WERI-Rb-1 (cell line): ENCODE results near the gene TMEM47.

Experiments used
- DNase-seq: peaks from one replicate; pipeline ENCODE4 v3.0.0-alpha.2; 2020
- H3K27ac ChIP-seq: fragments of 250-450 bp; sonication (Bioruptor Pico); 2 replicates; pipeline ENCODE4 v1.5.1; 2020; ENCODE audit warnings: mild to moderate bottlenecking, moderate library complexity
- H3K27me3 ChIP-seq: fragments of 250-450 bp; sonication (Bioruptor Pico); 2 replicates; pipeline ENCODE4 v1.5.1; 2021; ENCODE audit warnings: mild to moderate bottlenecking, low read depth, moderate library complexity; ENCODE audit not compliant: insufficient read depth, severe bottlenecking
- H3K36me3 ChIP-seq: fragments of 250-450 bp; sonication (Bioruptor Pico); 2 replicates; pipeline ENCODE4 v1.5.1; 2020; ENCODE audit warnings: mild to moderate bottlenecking, moderate library complexity
- H3K4me3 ChIP-seq: 2 replicates; pipeline ENCODE4 v1.5.1; 2011; ENCODE audit warnings: low read depth, mild to moderate bottlenecking, control low read depth, low read length
- H3K9me3 ChIP-seq: fragments of 250-450 bp; sonication (Bioruptor Pico); 2 replicates; pipeline ENCODE4 v1.5.1; 2021; ENCODE audit warnings: mild to moderate bottlenecking, moderate library complexity; ENCODE audit not compliant: severe bottlenecking
- CTCF ChIP-seq: IDR thresholded peaks from 2 replicates; pipeline ENCODE4 v1.5.1; 2011; ENCODE audit warnings: low read depth, mild to moderate bottlenecking, control low read depth, inconsistent platforms, low read length

TMEM47 gene

DNA sequence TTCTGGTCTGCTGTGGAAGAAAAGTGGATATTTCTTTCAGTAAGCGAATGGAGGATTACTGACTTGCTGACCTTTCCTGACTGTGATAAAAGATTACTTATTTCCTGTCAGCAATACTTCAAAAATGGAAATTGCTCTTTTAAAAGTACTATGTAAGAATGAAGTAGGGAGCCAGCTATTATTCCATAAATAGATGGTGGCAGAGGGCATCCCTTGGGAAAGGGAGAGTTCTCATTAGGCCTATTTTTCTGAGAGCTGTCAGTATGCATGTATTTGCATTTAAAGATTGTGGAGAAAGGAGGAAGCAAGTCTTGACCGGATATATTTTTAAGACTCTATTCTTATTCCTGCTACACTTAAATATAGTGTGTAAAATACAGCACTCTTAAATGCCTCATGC, 37.2 kb downstream of the TMEM47 start:
- Histone ChIP-seq H3K27me3 (peaks cover 9% of the 10 kb centered on the region), H3K36me3 (no peaks in the 10 kb centered on the region), H3K4me3 (no peak overlapping the region), H3K9me3 (peaks cover 2% of the 10 kb centered on the region), H3K27ac (no peak overlapping the region)
- TF ChIP-seq CTCF, result no peak
- DNase-seq, result no peak

DNA sequence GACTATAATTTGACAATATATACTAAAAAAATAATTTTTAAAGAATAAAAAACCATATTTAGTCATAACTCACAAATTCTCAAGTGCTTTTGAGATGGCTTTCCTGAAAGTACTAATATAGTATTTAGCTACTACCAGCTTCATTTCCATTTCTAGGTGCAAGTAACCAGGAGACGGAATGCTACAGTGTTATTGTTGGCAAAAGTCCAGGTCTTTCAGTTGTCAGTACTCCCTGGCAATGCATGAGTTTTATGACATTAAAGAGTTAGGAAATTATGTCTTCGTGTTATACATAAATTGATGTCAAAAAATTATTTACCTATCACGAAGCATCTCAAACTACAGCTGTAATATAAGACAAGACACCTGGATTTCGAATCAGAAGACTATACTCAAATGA, 45.0 kb downstream of the TMEM47 start:
- peaks cover 2% of the 10 kb centered on the region for H3K9me3 ChIP-seq
- H3K36me3 ChIP-seq, result no peaks in the 10 kb centered on the region
- no peak for DNase-seq
- H3K4me3 ChIP-seq, result no peak overlapping the region
- TF ChIP-seq CTCF, result no peak
- no peak overlapping the region for H3K27ac ChIP-seq
- no peaks in the 10 kb centered on the region for H3K27me3 ChIP-seq

DNA sequence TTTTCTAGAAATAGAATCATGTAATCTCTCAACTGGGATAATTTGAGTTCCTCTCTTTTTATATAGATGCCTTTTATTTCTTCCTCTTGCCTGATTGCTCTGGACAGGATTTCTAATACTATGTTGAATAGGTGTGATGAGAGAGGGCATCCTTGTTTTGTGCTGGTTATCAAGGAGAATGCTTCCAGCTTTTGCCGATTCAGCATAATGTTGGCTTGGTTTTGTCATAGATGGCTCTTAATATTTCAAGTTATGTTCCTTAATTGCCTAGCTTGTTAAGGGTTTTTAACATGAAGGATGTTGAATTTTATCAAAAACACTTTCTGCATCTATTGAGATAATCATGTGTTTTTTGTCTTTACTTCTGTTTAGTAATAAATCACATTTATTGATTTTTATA, 58.7 kb downstream of the TMEM47 start:
- TF ChIP-seq CTCF, result no peak
- no peak for DNase-seq
- Histone ChIP-seq H3K9me3 (no peaks in the 10 kb centered on the region), H3K27me3 (no peaks in the 10 kb centered on the region), H3K27ac (no peak overlapping the region), H3K36me3 (no peaks in the 10 kb centered on the region), H3K4me3 (no peak overlapping the region)

GRCh38 chrX:34586936-34587335, 70.1 kb downstream of the TMEM47 start:
- Histone ChIP-seq H3K27ac (no peak overlapping the region), H3K9me3 (no peaks in the 10 kb centered on the region), H3K27me3 (peaks cover 8% of the 10 kb centered on the region), H3K4me3 (no peak overlapping the region), H3K36me3 (no peaks in the 10 kb centered on the region)
- DNase-seq, result no peak
- TF ChIP-seq CTCF, result no peak

DNA sequence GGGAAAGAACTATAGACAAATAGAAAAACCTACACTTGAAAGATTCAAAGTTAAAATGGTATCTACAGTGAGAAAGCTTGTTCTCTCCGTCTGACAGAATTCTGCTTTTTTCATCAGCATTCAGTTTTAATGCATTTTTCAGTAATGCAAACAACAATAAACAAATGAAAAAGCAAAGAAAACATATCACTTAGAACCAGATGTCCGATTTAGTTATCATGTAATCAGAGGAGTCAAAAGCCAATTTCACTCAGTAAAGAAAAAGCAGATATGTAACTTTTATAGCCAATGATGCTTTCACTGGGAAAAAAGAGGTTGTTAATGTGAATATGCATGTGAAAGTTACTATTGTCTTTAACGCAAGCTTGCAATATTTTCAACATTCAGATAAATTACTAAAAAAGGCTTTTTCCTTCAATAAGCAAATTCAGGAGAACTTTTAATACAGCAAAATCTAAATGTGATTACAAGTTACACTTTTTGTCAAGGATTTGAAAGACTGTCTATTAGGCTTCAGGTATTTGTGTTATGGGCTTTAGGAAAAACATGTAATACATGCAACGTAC, 70.7 kb downstream of the TMEM47 start:
- TF ChIP-seq CTCF, result no peak
- Histone ChIP-seq H3K27me3 (peaks cover 8% of the 10 kb centered on the region), H3K4me3 (no peak overlapping the region), H3K36me3 (no peaks in the 10 kb centered on the region), H3K27ac (no peak overlapping the region), H3K9me3 (no peaks in the 10 kb centered on the region)
- DNase-seq, result no peak

DNA sequence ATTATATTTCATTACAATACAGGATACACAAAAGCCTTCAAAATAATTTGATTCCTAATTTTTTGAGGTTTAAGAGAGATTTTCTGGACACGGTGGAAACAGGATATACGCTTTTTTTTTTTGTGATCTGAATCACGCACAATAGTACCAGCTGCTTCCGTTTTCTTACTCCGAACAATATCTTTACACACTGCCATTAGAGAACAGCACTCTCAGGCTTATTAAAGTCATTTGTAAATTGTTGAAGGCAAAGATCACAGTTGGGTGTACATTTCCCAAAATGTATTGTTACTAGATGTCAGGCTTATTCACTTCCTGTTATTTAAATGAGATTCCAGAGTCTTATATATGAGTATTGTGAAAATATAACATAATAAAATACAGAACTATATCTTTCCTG, 71.5 kb downstream of the TMEM47 start:
- DNase-seq, result no peak
- no peak for TF ChIP-seq CTCF
- no peak overlapping the region for H3K4me3 ChIP-seq
- no peaks in the 10 kb centered on the region for H3K9me3 ChIP-seq
- no peaks in the 10 kb centered on the region for H3K36me3 ChIP-seq
- H3K27ac ChIP-seq, result no peak overlapping the region
- peaks cover 8% of the 10 kb centered on the region for H3K27me3 ChIP-seq
